Heart left ventricle (tissue), 16 donors: ENCODE results near the gene CENPP. TPM values are rescaled to one million over a fixed set of nuclear protein-coding genes. Genes with fewer than 3 reads are reported as not detected.

Experiments used
- ATAC-seq, 4 donors: fragments of 200-7000 bp; cut with Tn5 transposase; one replicate each; pipeline ENCODE4 v1.9.1; 2020 to 2022; ENCODE audit warnings: moderate library complexity in 4 of 4, mild to moderate bottlenecking in 3 of 4, moderate number of reproducible peaks in 1 of 4
- DNase-seq, 5 donors: peaks; one replicate each; pipeline ENCODE4 v3.0.0-alpha.2; 2020
- H3K27ac ChIP-seq, 12 donors: fragments of 200-600 bp; sonication (generic) in 4 of 12; one replicate each; pipeline versions ENCODE4 v1.5.0 to v1.8.0; 2016 to 2022; ENCODE audit warnings: mild to moderate bottlenecking in 2 of 12
- H3K27me3 ChIP-seq, 9 donors: fragments of 200-600 bp; sonication (generic) in 2 of 9; one replicate each; pipeline versions ENCODE4 v1.5.1 to v1.8.0; 2016 to 2022; ENCODE audit warnings: mild to moderate bottlenecking in 3 of 9
- H3K36me3 ChIP-seq, 9 donors: fragments of 200-600 bp; sonication (generic) in 2 of 9; one replicate each; pipeline versions ENCODE4 v1.5.0 to v1.8.0; 2018 to 2022; ENCODE audit warnings: mild to moderate bottlenecking in 2 of 9
- H3K4me1 ChIP-seq, 12 donors: fragments of 200-600 bp; sonication (generic) in 4 of 12; one replicate each; pipeline versions ENCODE4 v1.5.0 to v1.8.0; 2016 to 2022; ENCODE audit warnings: mild to moderate bottlenecking in 3 of 12
- H3K4me3 ChIP-seq, 12 donors: fragments of 200-600 bp; sonication (generic) in 4 of 12; one replicate each; pipeline versions ENCODE4 v1.5.0 to v1.8.0; 2017 to 2022; ENCODE audit warnings: mild to moderate bottlenecking in 9 of 12, moderate library complexity in 4 of 12
- H3K9me3 ChIP-seq, 12 donors: fragments of 200-600 bp; sonication (generic) in 4 of 12; one replicate each; pipeline versions ENCODE4 v1.5.0 to v1.8.0; 2016 to 2022; ENCODE audit warnings: mild to moderate bottlenecking in 1 of 12
- POLR2A ChIP-seq, 2 donors: fragments of 450-650 bp; IDR thresholded peaks; one replicate each; pipeline ENCODE4 v1.6.1; 2017; ENCODE audit warnings: antibody characterized with exemption in 2 of 2, mild to moderate bottlenecking in 2 of 2, moderate library complexity in 2 of 2
- WGBS, 4 donors: extraction: QIAGEN DNeasy Blood & Tissue Kit in 2 of 4; methylation state at CpG; one replicate each; pipeline versions ENCODE4 v1.1.5 to v1.1.7; 2013 to 2018; 5-methylcytosine and 5-hydroxymethylcytosine counted together
- intact Hi-C, 10 donors: fragments of 100-400 bp; cut with DNase I; formaldehyde crosslinking; loops; one replicate each; pipeline versions ENCODE4 v1.11.1 to v1.14.2; 2022
- polyA plus RNA-seq, 2 donors: library from polyadenylated mRNA; stranded (reverse); fragments of 200-250 nt; gene quantifications; one replicate each; pipeline ENCODE4 v1.2.3, GENCODE V29; 2013
- total RNA-seq, 9 donors: library from RNA; depleted of rRNA in 2 of 9; stranded (reverse); fragments of >200 nt in 2 of 9; fragmentation: NEBNext Ultra II Directional in 3 of 9; extraction: Animal tissue kit (Norgen Biotek cat#: 25700) in 3 of 9; gene quantifications; one replicate each; pipeline versions ENCODE4 v1.1.0 to v1.2.4, GENCODE V29; 2016 to 2023
- TF ChIP-seq, protein P1 (sequence below), 12 donors: fragments of 200-600 bp; sonication (generic) in 4 of 12; IDR thresholded peaks; one replicate each; pipeline versions ENCODE4 v1.5.0 to v1.8.0; 2018 to 2022; ENCODE audit warnings: antibody characterized with exemption in 12 of 12, mild to moderate bottlenecking in 5 of 12
- donor health status: ischemic (EF 13 %, LVEDD 7.1; RV severe dilation, severe dysfunction).
- donor health status: healthy with polysubstance abuse.
- donor health status: DM: no; HTN: yes; CAD: no.
- donor health status: DM: no; HTN: no; CAD: no.
- donor health status: ischemic (EF 25% LVEDD 6.9; RV normal size, moderate dysfunction).
- donor health status: ischemic (EF 25% LVEDD 5.7; RV mildly dilated, moderate dysfunction).
- donor health status: healthy.
- donor health status: DM: yes; HTN: yes; CAD: no.
- donor health status: ischemic (EF 35%, LVEDD 5.7; RV mildly dilated, moderate dysfunction).
- donor health status: nonischemic (EF 11% LVEDD 7.7; RV severe dilation, severe dysfunction).
- donor health status: DM: yes; HTN: yes; CAD: no.
- donor health status: PGD.
- donor health status: ischemic (EF 29% LVEDD 5.4; RV normal size, mild dysfunction).
- donor health status: nonischemic (EF 23%, LVEDD 6.1; RV moderate dilation, normal function).

The CENPP gene
- total and polyA plus RNA-seq, 11 donors: 1.1 to 5.8 (median 2.4) TPM

DNA sequence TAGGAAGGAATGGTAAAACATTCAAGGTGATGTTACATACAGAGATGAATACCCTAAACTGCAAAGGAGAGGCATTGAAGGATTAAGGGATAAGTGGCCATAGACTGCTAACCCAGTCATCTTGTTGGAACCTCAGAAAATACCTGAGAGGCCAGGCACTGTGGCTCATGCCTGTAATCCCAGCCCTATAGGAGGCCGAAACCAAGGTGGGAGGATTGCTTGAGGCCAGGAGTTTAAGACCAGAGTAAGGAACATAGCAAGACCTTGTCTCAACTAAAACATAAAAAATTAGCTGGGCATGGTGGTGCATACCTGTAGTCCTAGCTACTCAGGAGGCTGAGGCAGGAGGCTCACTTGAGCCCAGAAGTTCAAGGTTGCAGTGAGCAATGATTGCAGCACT is 199.1 kb downstream of the CENPP start:
- TF ChIP-seq POLR2A (IDR thresholded peaks at IDR 0.05): no peak
- TF ChIP-seq, protein P1, sequence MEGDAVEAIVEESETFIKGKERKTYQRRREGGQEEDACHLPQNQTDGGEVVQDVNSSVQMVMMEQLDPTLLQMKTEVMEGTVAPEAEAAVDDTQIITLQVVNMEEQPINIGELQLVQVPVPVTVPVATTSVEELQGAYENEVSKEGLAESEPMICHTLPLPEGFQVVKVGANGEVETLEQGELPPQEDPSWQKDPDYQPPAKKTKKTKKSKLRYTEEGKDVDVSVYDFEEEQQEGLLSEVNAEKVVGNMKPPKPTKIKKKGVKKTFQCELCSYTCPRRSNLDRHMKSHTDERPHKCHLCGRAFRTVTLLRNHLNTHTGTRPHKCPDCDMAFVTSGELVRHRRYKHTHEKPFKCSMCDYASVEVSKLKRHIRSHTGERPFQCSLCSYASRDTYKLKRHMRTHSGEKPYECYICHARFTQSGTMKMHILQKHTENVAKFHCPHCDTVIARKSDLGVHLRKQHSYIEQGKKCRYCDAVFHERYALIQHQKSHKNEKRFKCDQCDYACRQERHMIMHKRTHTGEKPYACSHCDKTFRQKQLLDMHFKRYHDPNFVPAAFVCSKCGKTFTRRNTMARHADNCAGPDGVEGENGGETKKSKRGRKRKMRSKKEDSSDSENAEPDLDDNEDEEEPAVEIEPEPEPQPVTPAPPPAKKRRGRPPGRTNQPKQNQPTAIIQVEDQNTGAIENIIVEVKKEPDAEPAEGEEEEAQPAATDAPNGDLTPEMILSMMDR (IDR thresholded peaks at IDR 0.05): no peak
- 92 to 100% (median 99%) methylated on average over 1 of the region's 1 CpG for WGBS, 4 donors
- Histone ChIP-seq H3K27ac (no peak overlapping the region), H3K27me3 (no peaks in the 10 kb centered on the region), H3K4me1 (peaks cover 0 to 18% (median 0%) of the 10 kb centered on the region in 12 donors), H3K9me3 (peaks cover 0 to 9% (median 0%) of the 10 kb centered on the region in 12 donors), H3K36me3 (peaks cover 0 to 9% (median 0%) of the 10 kb centered on the region in 9 donors), H3K4me3 (no peak overlapping the region)
- ATAC-seq (no peak), DNase-seq (no peak)
- intact Hi-C loops: loop anchor here in 1 of 10 donors (10.0 kb wide), 1 partner anchor 80 kb away; no protein-coding TSS in a partner anchor

DNA sequence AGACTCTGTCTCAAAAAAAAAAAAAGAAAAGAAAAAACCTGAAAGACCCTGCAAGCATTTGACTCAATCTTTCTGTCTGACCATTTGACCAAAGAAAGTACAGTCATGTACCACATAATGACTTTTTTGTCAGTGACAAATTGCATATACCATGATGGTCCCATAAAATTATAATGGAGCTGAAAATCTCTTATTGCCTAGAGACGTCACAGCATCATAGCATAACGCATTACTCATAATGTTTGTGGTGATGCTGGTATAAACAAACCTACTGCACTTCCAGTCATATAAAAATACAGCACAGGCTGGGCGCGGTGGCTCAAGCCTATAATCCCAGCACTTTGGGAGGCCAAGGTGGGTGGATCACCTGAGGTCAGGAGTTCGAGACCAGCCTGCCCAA is 199.6 kb downstream of the CENPP start:
- no peak for TF ChIP-seq POLR2A (IDR thresholded peaks at IDR 0.05)
- TF ChIP-seq, protein P1 (IDR thresholded peaks at IDR 0.05): no peak
- Histone ChIP-seq H3K36me3 (peaks cover 0 to 9% (median 0%) of the 10 kb centered on the region in 9 donors), H3K27me3 (no peaks in the 10 kb centered on the region), H3K4me3 (no peak overlapping the region), H3K9me3 (peaks cover 0 to 13% (median 0%) of the 10 kb centered on the region in 12 donors), H3K27ac (no peak overlapping the region), H3K4me1 (peaks cover 0 to 18% (median 0%) of the 10 kb centered on the region in 12 donors)
- WGBS, 4 donors: 95 to 99% (median 97%) methylated on average over 5 of the region's 5 CpGs
- DNase-seq: no peak
- ATAC-seq: no peak
- intact Hi-C loops: loop anchor here in 1 of 10 donors (10.0 kb wide), 1 partner anchor 81 kb away; no protein-coding TSS in a partner anchor

DNA sequence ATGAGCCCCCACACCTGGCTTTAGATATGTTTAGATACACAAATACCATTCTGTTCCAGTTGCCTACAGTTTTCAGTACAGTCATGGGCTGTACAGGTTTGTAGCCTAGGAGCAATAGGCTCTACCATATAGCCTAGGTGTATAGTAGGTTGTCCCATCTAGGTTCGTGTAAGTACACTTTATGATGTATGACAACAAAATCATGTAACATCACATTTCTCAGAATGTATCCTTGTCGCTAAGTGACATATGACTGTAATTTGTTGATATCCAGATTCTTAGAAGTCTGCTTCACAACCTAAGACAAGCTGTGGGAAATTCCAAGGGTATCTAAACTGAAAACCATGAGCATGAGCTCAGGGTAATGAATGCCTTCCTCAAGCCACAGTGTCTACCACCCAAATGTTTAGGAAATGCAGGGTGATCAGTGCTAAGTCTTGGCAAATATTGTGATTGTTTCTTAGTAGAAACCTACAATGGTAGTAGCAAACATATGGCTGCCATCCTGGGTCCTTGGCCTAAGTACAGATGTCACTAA is 201.6 kb downstream of the CENPP start:
- no peaks in the 10 kb centered on the region for H3K36me3 ChIP-seq
- WGBS, 4 donors: 94 to 97% (median 95%) methylated on average over 2 of the region's 2 CpGs

More for the DNA sequence above, 201.6 kb downstream of the CENPP start:
- intact Hi-C loops: loop anchor here in 1 of 10 donors (10.0 kb wide), 1 partner anchor 83 kb away; no protein-coding TSS in a partner anchor
- DNase-seq: no peak
- H3K27me3 ChIP-seq: no peaks in the 10 kb centered on the region
- peaks cover 0 to 18% (median 0%) of the 10 kb centered on the region in 12 donors for H3K4me1 ChIP-seq
- no peak for ATAC-seq
- no peak overlapping the region for H3K4me3 ChIP-seq
- peak overlapping the region in 7 of 12 donors; percentile 30 to 71 (median 53) for H3K27ac ChIP-seq
- H3K9me3 ChIP-seq: peaks cover 0 to 34% (median 0%) of the 10 kb centered on the region in 12 donors
- no peak for TF ChIP-seq POLR2A (IDR thresholded peaks at IDR 0.05)
- TF ChIP-seq, protein P1 (IDR thresholded peaks at IDR 0.05): no peak
